Osteocyte (in vitro differentiated cells): ENCODE results near the gene MRTO4. TPM values are rescaled to one million over a fixed set of nuclear protein-coding genes. Genes with fewer than 3 reads are reported as not detected.
"Not testable (repeated sequence)": the region's sequence is repeated elsewhere in the genome, so short reads cannot be mapped to it uniquely, and the experiment has no call there.

Source experiments
- DNase-seq: peaks from one replicate; pipeline ENCODE4 v3.0.0; 2021; ENCODE audit warnings: mixed read lengths; ENCODE audit not compliant: unreplicated experiment; ENCODE audit errors: extremely low spot score
- H3K27ac Mint-ChIP-seq: one replicate; pipeline ENCODE4 v1.8.0; 2021; ENCODE audit warnings: mild to moderate bottlenecking, mixed read lengths; ENCODE audit not compliant: unreplicated experiment
- H3K27me3 Mint-ChIP-seq: one replicate; pipeline ENCODE4 v1.8.0; 2021; ENCODE audit warnings: mixed read lengths; ENCODE audit not compliant: unreplicated experiment
- H3K36me3 Mint-ChIP-seq: one replicate; pipeline ENCODE4 v1.8.0; 2021; ENCODE audit warnings: mixed read lengths; ENCODE audit not compliant: unreplicated experiment
- H3K4me1 Mint-ChIP-seq: one replicate; pipeline ENCODE4 v1.8.0; 2021; ENCODE audit warnings: mixed read lengths; ENCODE audit not compliant: unreplicated experiment
- H3K4me3 Mint-ChIP-seq: one replicate; pipeline ENCODE4 v1.8.0; 2021; ENCODE audit warnings: mild to moderate bottlenecking, moderate library complexity, mixed read lengths; ENCODE audit not compliant: unreplicated experiment
- H3K9me3 Mint-ChIP-seq: one replicate; pipeline ENCODE4 v1.8.0; 2021; ENCODE audit warnings: mixed read lengths; ENCODE audit not compliant: unreplicated experiment
- total RNA-seq: library from RNA; stranded (reverse); gene quantifications from 2 replicates; pipeline ENCODE4 v1.2.1, GENCODE V29; 2021
- TF ChIP-seq, protein P1 (sequence below): fragments of 200-600 bp; sonication (generic); IDR thresholded peaks from 2 replicates; pipeline ENCODE4 v1.5.0; 2021; ENCODE audit warnings: antibody characterized with exemption, mild to moderate bottlenecking, moderate library complexity

MRTO4 gene
- total RNA-seq, 1 donor from 2014 or later, result 22.4 TPM

DNA sequence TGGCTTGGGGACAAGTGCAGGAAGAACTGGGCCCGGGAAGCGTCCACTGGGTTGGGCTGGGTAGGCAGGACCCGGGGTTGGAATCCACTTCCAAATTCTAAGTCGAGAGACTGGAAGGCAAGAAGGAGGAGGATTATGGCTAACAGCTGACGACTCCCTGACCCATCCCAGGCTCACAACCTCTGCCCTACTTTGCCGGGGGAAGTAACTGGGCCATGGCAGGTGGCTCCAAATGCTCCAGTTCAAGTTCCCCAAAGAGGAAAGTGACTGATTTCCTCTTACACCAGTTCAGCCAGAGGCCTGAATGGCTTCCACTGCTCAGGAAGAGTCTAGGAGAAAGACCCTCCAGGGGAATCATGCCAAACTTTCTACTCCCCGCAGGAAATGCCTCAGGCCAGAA is 11.7 kb upstream of the MRTO4 start:
- Mint-ChIP-seq H3K36me3 (peaks cover 36% of the 10 kb centered on the region), H3K4me3 (no peak overlapping the region), H3K9me3 (no peaks in the 10 kb centered on the region), H3K27me3 (no peaks in the 10 kb centered on the region), H3K4me1 (no peaks in the 10 kb centered on the region), H3K27ac (no peak overlapping the region)
- TF ChIP-seq, protein P1, sequence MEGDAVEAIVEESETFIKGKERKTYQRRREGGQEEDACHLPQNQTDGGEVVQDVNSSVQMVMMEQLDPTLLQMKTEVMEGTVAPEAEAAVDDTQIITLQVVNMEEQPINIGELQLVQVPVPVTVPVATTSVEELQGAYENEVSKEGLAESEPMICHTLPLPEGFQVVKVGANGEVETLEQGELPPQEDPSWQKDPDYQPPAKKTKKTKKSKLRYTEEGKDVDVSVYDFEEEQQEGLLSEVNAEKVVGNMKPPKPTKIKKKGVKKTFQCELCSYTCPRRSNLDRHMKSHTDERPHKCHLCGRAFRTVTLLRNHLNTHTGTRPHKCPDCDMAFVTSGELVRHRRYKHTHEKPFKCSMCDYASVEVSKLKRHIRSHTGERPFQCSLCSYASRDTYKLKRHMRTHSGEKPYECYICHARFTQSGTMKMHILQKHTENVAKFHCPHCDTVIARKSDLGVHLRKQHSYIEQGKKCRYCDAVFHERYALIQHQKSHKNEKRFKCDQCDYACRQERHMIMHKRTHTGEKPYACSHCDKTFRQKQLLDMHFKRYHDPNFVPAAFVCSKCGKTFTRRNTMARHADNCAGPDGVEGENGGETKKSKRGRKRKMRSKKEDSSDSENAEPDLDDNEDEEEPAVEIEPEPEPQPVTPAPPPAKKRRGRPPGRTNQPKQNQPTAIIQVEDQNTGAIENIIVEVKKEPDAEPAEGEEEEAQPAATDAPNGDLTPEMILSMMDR, result no peak
- DNase-seq, result no peak

DNA sequence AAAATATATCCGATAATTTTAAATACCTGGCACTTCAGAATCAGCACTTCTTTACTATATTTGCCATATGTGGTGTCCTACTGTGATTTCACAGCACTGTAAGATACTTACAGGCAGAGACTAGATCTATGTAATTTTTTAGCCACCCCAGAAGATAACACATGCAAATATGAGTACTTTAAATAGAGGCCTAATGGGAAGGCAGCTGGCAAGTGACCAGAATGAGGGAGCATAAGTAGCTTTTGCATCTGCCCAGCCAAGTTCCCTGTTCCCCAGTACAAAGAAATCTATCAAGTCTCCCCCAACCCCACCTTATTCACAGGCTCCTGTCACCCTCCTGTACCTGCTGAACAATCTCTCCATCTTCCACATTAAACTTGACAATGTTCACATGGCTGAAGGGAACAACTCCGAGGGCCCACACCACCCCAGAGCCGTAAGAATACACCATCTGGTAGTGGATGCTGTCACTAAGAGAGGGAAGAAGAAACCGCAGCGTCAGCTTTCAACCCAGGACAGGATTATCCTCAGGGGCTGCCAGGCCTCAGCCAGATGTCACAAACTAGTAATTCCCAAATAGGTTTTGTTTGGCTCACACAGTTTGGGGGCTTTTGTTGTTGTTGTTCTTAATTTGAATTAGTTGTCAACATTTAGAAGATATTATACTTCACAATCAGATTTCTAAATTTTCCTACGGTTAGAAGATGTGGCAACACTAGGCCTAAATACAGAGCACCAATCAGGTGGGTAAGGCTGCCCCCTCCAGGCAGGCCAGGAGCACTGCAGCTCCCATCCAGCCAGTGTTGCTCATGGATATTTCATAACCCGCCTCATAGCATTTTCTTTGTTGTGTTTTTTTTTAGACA is 10.7 kb upstream of the MRTO4 start:
- H3K9me3 Mint-ChIP-seq, result no peaks in the 10 kb centered on the region
- H3K4me1 Mint-ChIP-seq, result no peaks in the 10 kb centered on the region
- H3K36me3 Mint-ChIP-seq, result peaks cover 38% of the 10 kb centered on the region
- DNase-seq, result no peak
- peak overlapping the region; percentile 47 for H3K27ac Mint-ChIP-seq
- no peaks in the 10 kb centered on the region for H3K27me3 Mint-ChIP-seq
- H3K4me3 Mint-ChIP-seq, result no peak overlapping the region
- TF ChIP-seq, protein P1, result peak; percentile 92

DNA sequence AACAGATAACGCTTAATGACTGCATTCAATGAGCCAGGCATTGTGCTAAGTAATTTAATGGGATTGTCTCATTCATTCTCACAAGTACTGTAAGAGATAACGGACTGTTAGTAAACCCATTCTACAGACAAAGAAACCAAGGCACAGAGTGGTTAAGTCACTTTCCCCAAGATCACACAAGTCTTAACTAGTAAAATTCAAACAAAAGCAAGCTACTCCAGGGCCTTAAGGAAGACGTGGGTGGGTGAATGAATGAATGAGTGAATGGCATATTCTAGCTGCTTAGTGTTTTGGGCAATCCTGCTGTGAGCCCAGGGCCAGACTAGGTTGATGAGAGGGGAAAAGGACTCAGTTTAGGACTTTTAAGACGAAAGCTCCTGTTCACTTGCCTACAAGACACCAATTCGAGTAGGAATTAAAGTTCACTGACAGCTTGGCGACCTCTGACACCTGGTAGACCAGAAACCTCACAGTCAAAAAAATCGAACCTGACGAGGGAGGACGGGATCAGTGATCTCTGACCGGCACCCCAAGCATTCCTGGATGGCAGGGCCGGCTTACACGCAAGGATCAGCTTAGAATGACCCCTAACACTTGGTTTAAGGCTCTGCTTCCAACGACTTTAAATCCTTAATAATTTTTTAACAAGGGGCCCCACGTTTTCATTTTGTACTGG is 838 bp upstream of the MRTO4 start:
- Mint-ChIP-seq H3K4me3 (peak overlapping the region; percentile 94), H3K4me1 (peaks cover 22% of the 10 kb centered on the region), H3K27ac (peak overlapping the region; percentile 89), H3K36me3 (no peaks in the 10 kb centered on the region), H3K27me3 (no peaks in the 10 kb centered on the region), H3K9me3 (no peaks in the 10 kb centered on the region)
- TF ChIP-seq, protein P1, result no peak
- no peak for DNase-seq

GRCh38 chr1:19254416-19254815 is 2.8 kb downstream of the MRTO4 start:
- TF ChIP-seq, protein P1, result no peak
- H3K27ac Mint-ChIP-seq, result no peak overlapping the region
- peaks cover 9% of the 10 kb centered on the region for H3K36me3 Mint-ChIP-seq
- peaks cover 22% of the 10 kb centered on the region for H3K4me1 Mint-ChIP-seq
- no peak overlapping the region for H3K4me3 Mint-ChIP-seq
- no peaks in the 10 kb centered on the region for H3K27me3 Mint-ChIP-seq
- DNase-seq, result no peak
- H3K9me3 Mint-ChIP-seq, result no peaks in the 10 kb centered on the region

- Mint-ChIP-seq H3K4me1 (peaks cover 20% of the 10 kb centered on the region), H3K27ac (no peak overlapping the region), H3K36me3 (peaks cover 16% of the 10 kb centered on the region), H3K4me3 (no peak overlapping the region), H3K9me3 (no peaks in the 10 kb centered on the region), H3K27me3 (no peaks in the 10 kb centered on the region)
- TF ChIP-seq, protein P1, result no peak
- DNase-seq, result no peak
Measured at GRCh38 chr1:19255288-19255687, 3.7 kb downstream of the MRTO4 start.

- not testable (repeated sequence) for H3K9me3 Mint-ChIP-seq, DNase-seq, H3K27me3 Mint-ChIP-seq, H3K4me3 Mint-ChIP-seq, H3K27ac Mint-ChIP-seq
- peaks cover 17% of the 10 kb centered on the region for H3K36me3 Mint-ChIP-seq
- peaks cover 12% of the 10 kb centered on the region for H3K4me1 Mint-ChIP-seq
Measured at GRCh38 chr1:19256301-19256700, 4.7 kb downstream of the MRTO4 start.
